Astrocyte of the spinal cord (primary cell): ENCODE measurements around the gene TLE6.
"Not testable (repeated sequence)": the region's sequence is repeated elsewhere in the genome, so short reads cannot be mapped to it uniquely, and the experiment has no call there.

Source experiments
- DNase-seq: peaks from one replicate; pipeline ENCODE4 v3.0.0; 2011; ENCODE audit warnings: low read depth, low spot score
- H3K4me3 ChIP-seq: 2 replicates; pipeline ENCODE4 v1.5.1; 2011; ENCODE audit warnings: low read depth, mild to moderate bottlenecking, low read length, moderate library complexity
- in situ Hi-C: cut with HindIII; loops from 2 replicates; pipeline ENCODE4 v1.10.0; 2017; ENCODE audit warnings: low sequenced_read_pairs
- TF ChIP-seq, protein P1 (sequence below): IDR thresholded peaks from 2 replicates; pipeline ENCODE4 v1.5.1; 2012; ENCODE audit warnings: low read depth, mild to moderate bottlenecking, low read length, inconsistent platforms

TLE6 gene

DNA sequence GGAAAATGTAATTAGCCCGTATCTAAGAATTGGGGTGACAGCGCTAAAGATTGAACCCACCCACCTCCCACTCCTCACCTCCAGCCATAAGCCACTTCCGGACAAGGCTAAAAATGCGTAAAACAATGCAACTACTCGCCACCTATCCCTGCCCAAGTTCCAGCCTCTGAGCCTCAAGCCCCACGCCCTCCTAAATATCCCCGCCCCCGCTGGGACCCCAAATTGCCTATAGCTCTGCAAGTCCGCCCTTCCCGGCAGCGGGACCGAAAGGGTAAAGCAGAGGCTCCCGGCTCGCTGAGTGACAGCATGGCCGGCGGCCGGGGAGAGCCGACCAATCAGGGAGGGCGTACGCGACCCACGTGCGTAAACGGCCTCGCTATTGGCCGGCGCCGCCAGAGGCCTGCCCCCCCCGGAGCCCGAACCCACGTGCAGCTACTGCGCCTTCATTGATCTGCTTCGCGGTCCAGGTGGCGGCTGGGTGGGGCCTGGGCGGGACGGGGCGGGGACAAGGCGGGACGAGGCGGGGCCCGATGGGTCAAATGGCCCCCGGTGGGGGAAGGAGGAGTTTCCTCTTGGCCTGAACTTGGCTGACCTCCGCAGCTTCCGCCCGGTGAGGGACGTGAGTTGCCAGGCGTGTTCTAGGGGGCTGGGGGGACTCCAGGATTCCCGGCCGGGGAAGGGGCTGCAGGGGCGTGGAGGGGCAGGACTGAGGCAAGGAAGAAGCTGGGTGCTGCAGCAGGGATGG is at the start of gene TLE6:
TLE6 (plus strand) TSS at position 564 of the 745 bp plus-strand sequence. CDS start 670 bp downstream, outside the sequence.
- TF ChIP-seq, protein P1, sequence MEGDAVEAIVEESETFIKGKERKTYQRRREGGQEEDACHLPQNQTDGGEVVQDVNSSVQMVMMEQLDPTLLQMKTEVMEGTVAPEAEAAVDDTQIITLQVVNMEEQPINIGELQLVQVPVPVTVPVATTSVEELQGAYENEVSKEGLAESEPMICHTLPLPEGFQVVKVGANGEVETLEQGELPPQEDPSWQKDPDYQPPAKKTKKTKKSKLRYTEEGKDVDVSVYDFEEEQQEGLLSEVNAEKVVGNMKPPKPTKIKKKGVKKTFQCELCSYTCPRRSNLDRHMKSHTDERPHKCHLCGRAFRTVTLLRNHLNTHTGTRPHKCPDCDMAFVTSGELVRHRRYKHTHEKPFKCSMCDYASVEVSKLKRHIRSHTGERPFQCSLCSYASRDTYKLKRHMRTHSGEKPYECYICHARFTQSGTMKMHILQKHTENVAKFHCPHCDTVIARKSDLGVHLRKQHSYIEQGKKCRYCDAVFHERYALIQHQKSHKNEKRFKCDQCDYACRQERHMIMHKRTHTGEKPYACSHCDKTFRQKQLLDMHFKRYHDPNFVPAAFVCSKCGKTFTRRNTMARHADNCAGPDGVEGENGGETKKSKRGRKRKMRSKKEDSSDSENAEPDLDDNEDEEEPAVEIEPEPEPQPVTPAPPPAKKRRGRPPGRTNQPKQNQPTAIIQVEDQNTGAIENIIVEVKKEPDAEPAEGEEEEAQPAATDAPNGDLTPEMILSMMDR = no peak
- in situ Hi-C loops = no loop called here

DNA sequence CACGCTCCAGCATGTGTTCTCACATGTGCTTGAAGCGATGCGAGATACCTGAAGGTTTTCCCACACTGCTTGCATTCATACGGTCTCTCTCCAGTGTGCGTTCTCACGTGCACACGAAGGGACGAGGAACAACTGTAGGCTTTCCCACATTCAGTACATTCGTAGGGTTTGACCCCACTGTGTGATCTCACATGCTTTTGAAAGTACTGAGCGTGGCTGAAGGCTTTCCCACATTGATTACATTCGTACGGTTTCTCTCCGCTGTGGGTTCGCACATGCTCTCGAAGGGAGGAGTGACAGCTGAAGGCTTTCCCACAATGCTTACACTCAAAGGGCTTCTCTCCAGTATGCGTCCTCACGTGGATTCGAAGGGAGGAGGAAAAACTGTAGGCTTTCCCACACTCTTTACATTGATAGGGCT is 43.9 kb upstream of the TLE6 start:
- TF ChIP-seq, protein P1 = no peak
- DNase-seq = no peak
- no peak overlapping the region for H3K4me3 ChIP-seq
- in situ Hi-C loops = no loop called here

More for the DNA sequence above, at the start of gene TLE6:
- peak; percentile 94 for DNase-seq
- peak within 1 kb of the TSS; percentile 51 for H3K4me3 ChIP-seq

DNA sequence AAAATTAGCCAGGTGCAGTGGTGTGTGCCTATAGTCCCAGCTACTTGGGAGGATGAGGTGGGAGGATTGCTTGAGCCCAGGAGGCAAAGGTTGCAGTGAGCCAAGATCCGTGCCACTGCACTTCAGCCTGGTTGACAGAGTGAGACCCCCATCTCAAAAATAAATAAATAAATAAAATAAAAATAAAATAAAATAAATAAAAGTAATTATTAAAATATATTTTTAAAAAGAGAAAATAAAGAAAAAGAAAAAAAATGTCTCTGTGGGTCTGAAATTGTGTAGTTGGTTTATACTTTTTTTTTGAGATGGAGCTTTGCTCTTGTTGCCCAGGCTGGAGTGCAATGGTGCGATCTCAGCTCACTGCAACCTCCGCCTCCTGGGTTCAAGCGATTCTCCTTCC is 41.5 kb upstream of the TLE6 start:
- DNase-seq, in situ Hi-C loops, H3K4me3 ChIP-seq: not testable (repeated sequence)

DNA sequence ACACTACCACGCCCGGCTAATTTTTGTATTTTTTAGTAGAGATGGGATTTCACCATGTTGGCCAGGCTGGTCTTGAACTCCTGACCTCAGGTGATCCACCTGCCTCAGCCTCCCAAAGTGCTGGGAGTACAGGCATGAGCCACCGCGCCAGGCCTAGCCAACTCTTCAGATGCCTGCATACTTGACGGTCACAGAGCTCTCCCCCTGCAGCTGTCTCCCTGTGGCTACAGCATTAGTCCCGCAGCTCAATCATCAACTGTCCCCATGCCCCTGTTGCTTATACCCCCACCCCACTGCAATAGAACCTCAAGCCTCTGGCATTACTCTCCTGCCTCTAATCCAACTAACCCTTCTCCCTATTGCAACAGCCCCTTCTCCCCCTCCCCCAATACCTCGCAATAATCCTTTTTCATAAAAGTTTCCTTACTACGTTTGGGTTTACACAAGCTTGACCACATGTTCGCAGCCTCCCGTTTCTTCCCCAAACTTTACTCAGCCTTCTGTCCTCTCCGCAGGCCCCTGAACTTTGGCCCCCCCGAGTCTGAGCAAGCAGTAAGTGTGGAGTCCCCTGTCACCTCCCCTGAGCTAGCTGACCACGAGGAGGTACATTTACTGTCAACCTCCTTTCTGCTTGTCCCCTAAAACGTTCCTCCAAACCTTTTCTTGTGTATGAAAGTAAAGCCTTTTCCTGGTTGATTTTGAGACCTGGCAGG is 34.3 kb upstream of the TLE6 start:
- DNase-seq = no peak
- in situ Hi-C loops = no loop called here
- no peak overlapping the region for H3K4me3 ChIP-seq
- TF ChIP-seq, protein P1 = no peak

DNA sequence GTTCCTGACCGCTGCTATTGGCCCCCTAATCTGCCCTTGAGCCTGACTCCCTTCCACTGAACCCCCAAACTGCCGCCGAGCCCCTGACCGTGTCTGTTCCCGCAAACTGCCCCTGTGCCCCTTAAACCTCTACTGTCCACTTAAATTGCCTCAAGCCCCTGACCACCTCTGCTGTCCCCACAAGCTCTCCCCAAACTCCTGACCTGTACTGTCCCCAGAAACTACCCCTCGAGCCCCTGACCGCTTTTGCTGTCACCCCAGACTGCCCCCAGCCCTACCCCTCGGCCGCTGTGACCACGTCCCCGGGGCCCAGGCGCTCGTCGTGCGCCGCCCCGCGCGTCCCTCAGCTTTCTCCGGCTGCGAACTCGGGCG is 33.0 kb upstream of the TLE6 start:
- peak overlapping the region; percentile 70 for H3K4me3 ChIP-seq
- in situ Hi-C loops = no loop called here
- TF ChIP-seq, protein P1 = no peak
- no peak for DNase-seq

DNA sequence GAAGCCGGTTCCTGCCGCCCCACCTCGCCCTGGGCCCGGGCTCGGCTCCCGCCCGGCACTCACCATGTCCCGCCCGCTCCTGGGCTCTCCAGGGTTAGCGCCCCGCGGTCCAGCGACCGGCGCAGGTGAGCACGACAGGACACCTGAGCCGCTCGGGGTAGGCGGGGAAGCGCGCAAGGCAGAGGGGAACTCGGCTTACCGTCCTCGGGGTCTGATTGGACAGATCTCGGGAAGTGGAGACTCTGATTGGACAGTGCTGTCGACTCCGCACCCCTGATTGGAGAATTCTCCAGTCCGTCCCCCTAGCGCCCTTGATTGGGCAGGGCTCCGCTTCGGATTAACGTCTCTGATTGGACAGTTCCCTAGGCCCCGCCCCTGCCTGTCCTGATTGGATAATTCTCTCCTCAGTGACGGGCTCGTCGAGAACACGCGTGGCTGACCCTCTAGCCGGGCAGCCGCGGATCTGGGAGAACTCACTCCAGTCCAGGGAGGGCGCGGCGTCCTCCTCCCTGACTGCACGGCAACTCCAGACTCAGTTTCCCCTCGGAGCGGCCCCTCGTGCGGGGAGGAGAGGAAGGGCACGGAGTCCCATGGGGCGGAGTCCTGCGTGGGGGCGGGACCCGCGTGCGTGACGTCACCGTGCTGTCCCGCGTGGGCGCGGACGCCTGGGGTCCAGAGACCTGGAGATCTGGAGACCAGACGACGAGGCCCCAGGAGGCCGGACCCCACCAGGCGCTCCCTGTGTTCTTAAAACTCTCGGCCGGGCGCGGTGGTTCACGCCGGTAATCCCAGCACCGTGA is 32.4 kb upstream of the TLE6 start, which contains the start of gene ZNF77:
ZNF77 (minus strand) TSS at position 197 of the 800 bp plus-strand sequence; CDS start at position 66, 131 bp downstream.
- in situ Hi-C loops = no loop called here
- TF ChIP-seq, protein P1 = no peak
- peak; percentile 99 for DNase-seq
- peak within 1 kb of the TSS; percentile 70 for H3K4me3 ChIP-seq
